HG03571 (cell line): ENCODE data around the gene SGPP1.
"Not testable (repeated sequence)": the region's sequence is repeated elsewhere in the genome, so short reads cannot be mapped to it uniquely, and the experiment has no call there.

Source experiments
- ATAC-seq: cut with Tn5 transposase; IDR thresholded peaks from one replicate; pipeline ENCODE4 v1.9.1; 2021; ENCODE audit not compliant: unreplicated experiment

SGPP1 gene

DNA sequence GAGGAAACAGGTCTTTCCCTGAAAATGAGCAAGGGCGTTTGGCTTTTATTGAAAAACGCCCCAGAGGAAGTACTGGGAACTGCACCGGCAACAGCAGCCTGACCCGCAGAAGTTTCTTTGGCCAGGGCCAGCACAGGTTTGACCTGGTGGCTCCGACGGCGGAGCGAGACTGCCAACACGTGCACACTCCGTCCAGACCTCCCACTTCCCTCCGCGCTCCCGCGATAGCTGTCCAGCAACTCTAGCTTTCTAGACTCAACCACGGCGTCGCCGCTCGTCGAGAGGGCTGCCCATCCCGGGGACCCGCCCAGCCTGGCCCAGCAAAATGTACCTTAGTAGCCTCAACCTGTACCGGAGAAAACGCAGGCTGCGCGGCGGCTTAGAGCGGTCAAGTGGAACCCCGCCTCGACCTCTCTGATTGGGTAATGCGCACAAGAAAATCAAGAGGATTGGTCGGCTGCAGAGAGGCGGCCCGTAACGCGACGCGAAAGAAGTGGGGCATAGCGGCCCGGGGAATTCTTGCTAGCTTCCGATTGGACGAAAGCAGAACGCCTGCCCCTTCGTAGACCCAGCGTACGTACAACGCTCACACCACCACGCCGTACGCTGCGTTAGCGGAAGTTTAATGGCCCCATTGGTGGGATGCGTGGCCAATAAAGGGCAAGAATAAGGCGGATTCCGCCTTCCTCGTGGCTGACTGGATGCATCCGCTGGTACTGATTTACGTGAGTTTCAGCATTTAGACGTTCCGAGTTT is 86.2 kb downstream of the SGPP1 start, which contains the start of gene WDR89:
WDR89 (minus strand) TSS at position 399 of the 756 bp plus-strand sequence. CDS start 41,929 bp downstream, outside the sequence.
- ATAC-seq, result peak; percentile 82

- ATAC-seq, result no peak
Measured at GRCh38 chr14:63638493-63638892, 89.4 kb downstream of the SGPP1 start.

DNA sequence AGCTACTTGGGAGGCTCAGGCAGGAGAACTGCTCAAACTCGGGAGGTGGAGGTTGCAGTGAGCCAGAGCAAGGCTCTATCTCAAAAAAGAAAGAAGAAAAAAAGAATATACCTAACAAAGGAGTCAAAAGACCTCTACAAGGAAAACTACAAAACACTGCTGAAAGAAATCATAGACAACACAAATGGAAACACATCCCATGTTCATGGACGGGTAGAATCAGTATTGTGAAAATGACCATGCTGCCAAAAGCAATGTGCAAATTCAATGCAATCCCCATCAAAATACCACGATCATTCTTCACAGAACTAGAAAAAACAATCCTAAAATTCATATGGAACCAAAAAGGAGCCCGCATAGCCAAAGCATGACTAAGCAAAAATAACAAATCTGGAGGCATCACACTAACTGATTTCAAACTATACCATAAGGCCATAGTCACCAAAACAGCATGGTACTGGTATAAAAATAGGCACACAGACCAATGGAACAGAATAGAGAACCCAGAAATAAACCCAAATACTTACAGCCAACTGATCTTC is 91.7 kb downstream of the SGPP1 start:
- not testable (repeated sequence) for ATAC-seq
